GM12801 (cell line): ENCODE measurements around the gene POU5F1.

ENCODE experiments used
- CTCF ChIP-seq: IDR thresholded peaks from one replicate; pipeline ENCODE4 v1.5.1; 2011; ENCODE audit warnings: control low read depth; ENCODE audit not compliant: insufficient read length; ENCODE audit errors: extremely low read depth

POU5F1 gene

GRCh38 chr6:31161216-31162126 is 9.0 kb downstream of the POU5F1 start:
- no peak for TF ChIP-seq CTCF

DNA sequence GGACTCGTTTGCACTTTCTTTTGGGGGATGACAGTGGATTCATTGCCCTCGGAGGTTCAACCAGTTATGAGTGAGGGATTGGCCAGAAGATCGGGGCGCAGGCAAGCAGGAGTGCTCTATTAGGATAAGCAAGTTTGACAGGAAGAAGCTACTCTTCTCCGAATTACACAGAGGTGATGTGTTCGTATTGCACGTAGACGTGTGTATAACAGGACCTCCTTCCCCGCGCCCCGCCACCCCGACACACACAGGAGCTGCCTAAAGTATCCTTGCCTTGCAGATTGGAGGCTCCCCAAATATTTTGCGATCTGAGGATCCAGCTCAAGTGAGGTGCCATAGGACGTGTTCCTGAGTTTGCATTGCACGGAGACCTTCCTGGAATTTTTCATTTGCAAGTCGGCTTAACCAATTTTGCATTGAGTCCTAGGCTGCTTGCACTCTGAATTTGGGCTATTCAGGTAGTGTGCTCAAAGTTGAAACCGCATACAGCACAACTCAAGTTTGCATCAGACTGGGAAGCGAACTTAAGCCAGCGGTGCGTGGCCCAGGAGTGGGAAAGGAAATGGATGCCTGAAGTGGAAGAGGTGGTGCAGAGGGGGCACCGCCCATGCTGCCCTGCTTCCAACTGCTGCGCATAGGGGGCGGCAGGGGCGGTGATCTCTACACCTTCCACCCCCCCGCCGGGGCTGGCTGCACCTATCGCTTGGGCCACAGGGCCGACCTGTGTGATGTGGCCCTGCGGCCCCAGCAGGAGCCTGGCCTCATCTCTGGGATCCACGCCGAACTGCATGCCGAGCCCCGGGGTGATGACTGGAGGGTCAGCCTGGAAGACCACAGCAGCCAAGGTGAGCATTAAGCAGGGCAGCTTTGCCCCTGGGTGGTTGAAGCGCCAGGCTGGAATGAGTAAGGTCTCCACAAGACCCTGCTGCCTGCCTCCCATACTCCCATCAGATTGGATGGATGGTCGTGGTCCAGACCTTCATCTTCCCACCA is 11.3 kb downstream of the POU5F1 start:
- no peak for TF ChIP-seq CTCF

GRCh38 chr6:31158140-31158862 is 12.2 kb downstream of the POU5F1 start, which contains the start of gene TCF19:
TCF19 (plus strand) TSS chr6:31158589; CDS start chr6:31159470, 881 bp downstream.
- TF ChIP-seq CTCF, result no peak

DNA sequence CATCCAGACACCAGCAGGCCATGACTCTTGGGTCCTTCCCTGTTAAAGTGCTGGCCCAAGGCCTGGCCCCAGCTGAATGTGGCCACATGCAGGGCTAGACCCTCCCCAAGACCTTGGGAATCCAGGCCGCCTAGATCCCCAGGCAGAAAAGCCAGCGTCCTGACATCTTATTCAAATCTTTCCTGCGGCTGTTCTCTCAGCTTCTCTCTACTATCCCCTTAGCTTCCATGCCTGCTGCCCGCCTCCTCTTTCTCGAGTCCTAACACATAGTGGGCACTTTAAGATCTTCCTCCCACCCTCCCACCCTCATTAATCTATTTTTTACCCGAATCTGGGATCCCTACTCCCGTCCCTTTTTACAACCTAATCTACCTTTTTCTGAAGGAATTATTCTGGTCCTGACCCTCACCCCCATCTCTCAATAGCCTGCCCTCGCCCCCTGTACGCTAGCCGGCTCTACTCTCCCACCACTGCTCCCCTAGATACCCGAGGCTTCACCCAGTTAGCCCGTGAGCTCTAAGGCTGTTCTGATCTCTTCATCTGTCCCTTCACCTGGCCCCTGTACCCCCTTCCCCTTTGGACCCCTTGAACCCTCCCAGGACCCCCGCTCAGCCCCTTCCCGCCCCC is 12.9 kb downstream of the POU5F1 start, which contains the start of gene CCHCR1:
Gene CCHCR1 (minus strand): TSS at position 290 of the 627 bp plus-strand sequence. CDS start 202 bp downstream, at position 88.
- TF ChIP-seq CTCF, result no peak

GRCh38 chr6:31156641-31157040 is 13.8 kb downstream of the POU5F1 start:
- TF ChIP-seq CTCF, result no peak

DNA sequence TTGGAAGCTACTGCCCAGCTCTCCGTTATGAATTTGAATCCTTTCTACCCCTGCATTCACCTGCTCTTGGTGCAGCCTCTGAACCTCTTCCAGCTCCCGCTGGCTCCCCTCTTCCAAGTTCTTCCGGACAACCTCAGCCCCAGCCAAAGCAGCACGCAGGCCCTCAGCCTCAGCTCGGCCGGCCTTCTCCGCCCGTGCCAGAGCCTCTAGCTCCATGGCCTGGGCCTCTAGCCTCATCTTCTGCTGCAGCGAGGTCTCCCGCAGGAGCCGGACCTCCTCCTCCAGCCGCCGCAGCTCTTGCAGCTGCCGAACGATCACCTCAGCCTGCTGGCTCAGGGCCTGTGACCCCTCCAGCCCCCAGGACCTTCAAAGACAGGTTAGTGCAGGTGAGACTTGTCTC is 16.0 kb downstream of the POU5F1 start:
- no peak for TF ChIP-seq CTCF
